HG03159 (cell line): ENCODE results near the gene TGFB2.

Source experiments
- ATAC-seq: cut with Tn5 transposase; IDR thresholded peaks from one replicate; pipeline ENCODE4 v1.9.1; 2021; ENCODE audit warnings: mild to moderate bottlenecking, moderate library complexity; ENCODE audit not compliant: unreplicated experiment

Gene TGFB2

GRCh38 chr1:218454700-218455282, 109.7 kb downstream of the TGFB2 start:
- ATAC-seq, result no peak

- peak; percentile 45 for ATAC-seq
Observed at GRCh38 chr1:218456444-218456843, 111.3 kb downstream of the TGFB2 start.

GRCh38 chr1:218459450-218459849, 114.3 kb downstream of the TGFB2 start:
- no peak for ATAC-seq

- no peak for ATAC-seq
Observed at GRCh38 chr1:218459878-218460711, 115.0 kb downstream of the TGFB2 start.

GRCh38 chr1:218461351-218461750, 116.2 kb downstream of the TGFB2 start:
- no peak for ATAC-seq

- no peak for ATAC-seq
Observed at GRCh38 chr1:218462116-218462515, 117.0 kb downstream of the TGFB2 start.

GRCh38 chr1:218462587-218462986, 117.5 kb downstream of the TGFB2 start:
- no peak for ATAC-seq

- no peak for ATAC-seq
Observed at GRCh38 chr1:218463194-218464156, 118.3 kb downstream of the TGFB2 start.

- ATAC-seq, result no peak
Observed at GRCh38 chr1:218464871-218465270, 119.7 kb downstream of the TGFB2 start.

GRCh38 chr1:218466341-218467010, 121.3 kb downstream of the TGFB2 start:
- ATAC-seq, result no peak

- no peak for ATAC-seq
Observed at GRCh38 chr1:218467101-218468072, 122.3 kb downstream of the TGFB2 start.

- ATAC-seq, result no peak
Observed at GRCh38 chr1:218468711-218469110, 123.6 kb downstream of the TGFB2 start.

GRCh38 chr1:218472885-218473284, 127.7 kb downstream of the TGFB2 start:
- no peak for ATAC-seq

GRCh38 chr1:218473522-218473921, 128.4 kb downstream of the TGFB2 start:
- no peak for ATAC-seq

GRCh38 chr1:218474128-218474527, 129.0 kb downstream of the TGFB2 start:
- ATAC-seq, result no peak

- ATAC-seq, result no peak
Observed at GRCh38 chr1:218475275-218475674, 130.1 kb downstream of the TGFB2 start.

GRCh38 chr1:218475699-218476098, 130.6 kb downstream of the TGFB2 start:
- ATAC-seq, result no peak

GRCh38 chr1:218476385-218476784, 131.2 kb downstream of the TGFB2 start:
- ATAC-seq, result no peak

GRCh38 chr1:218478336-218478735, 133.2 kb downstream of the TGFB2 start:
- ATAC-seq, result no peak
